A549 (cell line): ENCODE measurements around the gene TNS3. TPM values are rescaled to one million over a fixed set of nuclear protein-coding genes. Genes with fewer than 3 reads are reported as not detected.

ENCODE experiments used
- ATAC-seq, 2 experiments: fragments of 200-7000 bp in 1 of 2; fragments of >200 bp in 1 of 2; cut with Nextera tagmentation in 1 of 2; cut with Tn5 transposase in 1 of 2; 3 replicates each; pipeline versions ENCODE4 v1.8.0 to v1.9.1; 2018 to 2020; ENCODE audit warnings: mild to moderate bottlenecking in 1 of 2, moderate library complexity in 1 of 2
- CTCF ChIA-PET: fragments of 300-600 bp; sonication (Branson Sonifier 250); formaldehyde crosslinking; extraction: SDS; loops from one replicate; lab custom pipeline; 2021; ENCODE audit warnings: antibody characterized with exemption, inconsistent platforms; lab: Yijun Ruan, JAX
- POLR2A ChIA-PET: fragments of 350-600 bp; formaldehyde crosslinking; extraction: SDS; loops from one replicate; lab custom pipeline; 2021; ENCODE audit warnings: antibody characterized with exemption, inconsistent platforms; lab: Yijun Ruan, JAX
- DNase-seq, 2 experiments: peaks; one replicate each; pipeline versions ENCODE4 v3.0.0 to v3.0.0-alpha.2; 2011 to 2016; ENCODE audit warnings: low read depth in 1 of 2, low spot score in 1 of 2
- FAIRE-seq: peaks from 2 replicates; lab custom pipeline; 2011; peaks lifted over from hg19 to GRCh38; lab: Jason Lieb, UNC
- H3K27ac ChIP-seq, 2 experiments: fragments of >200 bp; sonication (Bioruptor Twin); formaldehyde crosslinking; 3 replicates each; pipeline ENCODE4 v1.5.1; 2016 to 2017
- H3K4me1 ChIP-seq: fragments of >200 bp; sonication (Bioruptor Twin); formaldehyde crosslinking; 3 replicates; pipeline ENCODE4 v1.6.1; 2016
- H3K4me2 ChIP-seq: fragments of >200 bp; sonication (Bioruptor Twin); formaldehyde crosslinking; 3 replicates; pipeline ENCODE4 v1.6.1; 2016
- H3K4me3 ChIP-seq: fragments of >200 bp; sonication (Bioruptor Twin); formaldehyde crosslinking; 3 replicates; pipeline ENCODE4 v1.5.1; 2016
- H3K9me3 ChIP-seq: fragments of >200 bp; sonication (Bioruptor Twin); formaldehyde crosslinking; 3 replicates; pipeline ENCODE4 v1.6.1; 2016
- BCL3 ChIP-seq: fragments of >200 bp; sonication (Bioruptor Twin); formaldehyde crosslinking; IDR thresholded peaks from 3 replicates; pipeline ENCODE4 v1.6.1; 2016
- BHLHE40 ChIP-seq: IDR thresholded peaks from 2 replicates; pipeline ENCODE4 v1.6.1; 2012; ENCODE audit warnings: low read depth, low read length, inconsistent platforms
- CBX8 ChIP-seq: fragments of 200-600 bp; sonication (generic); IDR thresholded peaks from 2 replicates; pipeline ENCODE4 v1.6.1; 2016
- CEBPB ChIP-seq, 2 experiments: fragments of >200 bp in 1 of 2; sonication (Bioruptor Twin) in 1 of 2; formaldehyde crosslinking in 1 of 2; IDR thresholded peaks; 2 replicates each; pipeline ENCODE4 v1.6.1; 2012 to 2016
- CHD4 ChIP-seq: fragments of 200-600 bp; sonication (generic); IDR thresholded peaks from 2 replicates; pipeline ENCODE4 v1.6.1; 2016; ENCODE audit warnings: antibody characterized with exemption, mild to moderate bottlenecking, borderline replicate concordance
- CTCF ChIP-seq: fragments of >200 bp; sonication (Bioruptor Twin); formaldehyde crosslinking; IDR thresholded peaks from 3 replicates; pipeline ENCODE4 v1.5.1; 2016
- EHF ChIP-seq: fragments of 250-450 bp; sonication (Bioruptor Pico); IDR thresholded peaks from 2 replicates; pipeline ENCODE4 v1.5.0; 2020; ENCODE audit warnings: mild to moderate bottlenecking
- EHMT2 ChIP-seq: fragments of 200-600 bp; sonication (generic); IDR thresholded peaks from 2 replicates; pipeline ENCODE4 v1.6.1; 2016; ENCODE audit warnings: antibody characterized with exemption, low read depth, mild to moderate bottlenecking, moderate library complexity
- ELK1 ChIP-seq: fragments of 150-350 bp; IDR thresholded peaks from 2 replicates; pipeline ENCODE4 v1.6.1; 2014; ENCODE audit warnings: low read depth, mild to moderate bottlenecking, low read length
- EP300 ChIP-seq, 2 experiments: fragments of >200 bp; sonication (Bioruptor Twin); formaldehyde crosslinking; IDR thresholded peaks; 2 replicates in 1 of 2; 3 replicates in 1 of 2; pipeline ENCODE4 v1.6.1; 2016 to 2017
- ESRRA ChIP-seq: fragments of 150-350 bp; IDR thresholded peaks from 2 replicates; pipeline ENCODE4 v1.6.1; 2014; ENCODE audit warnings: mild to moderate bottlenecking, low read length, borderline replicate concordance
- FOSB ChIP-seq: fragments of 250-450 bp; sonication (Bioruptor Pico); IDR thresholded peaks from 2 replicates; pipeline ENCODE4 v1.5.0; 2020; ENCODE audit warnings: mild to moderate bottlenecking, moderate library complexity
- FOSL2 ChIP-seq, 2 experiments: fragments of 450-650 bp in 1 of 2; fragments of >200 bp in 1 of 2; sonication (Bioruptor Twin) in 1 of 2; formaldehyde crosslinking; IDR thresholded peaks; 2 replicates each; pipeline versions ENCODE4 v1.5.0 to v1.6.1; 2016 to 2020; ENCODE audit warnings: mild to moderate bottlenecking in 1 of 2, moderate library complexity in 1 of 2
- FOXS1 ChIP-seq: fragments of 250-450 bp; sonication (Bioruptor Pico); IDR thresholded peaks from 2 replicates; pipeline ENCODE4 v1.5.0; 2020; ENCODE audit warnings: mild to moderate bottlenecking, moderate library complexity
- HDAC2 ChIP-seq: fragments of 200-600 bp; sonication (generic); IDR thresholded peaks from 2 replicates; pipeline ENCODE4 v1.6.1; 2016
- HES2 ChIP-seq: fragments of >200 bp; sonication (Bioruptor Twin); formaldehyde crosslinking; IDR thresholded peaks from 2 replicates; pipeline ENCODE4 v1.6.1; 2016
- HEYL ChIP-seq: fragments of 250-450 bp; sonication (Bioruptor Pico); IDR thresholded peaks from 2 replicates; pipeline ENCODE4 v1.8.0; 2021; ENCODE audit warnings: mild to moderate bottlenecking, moderate library complexity
- HMGXB4 ChIP-seq: fragments of 250-450 bp; sonication (Bioruptor Pico); IDR thresholded peaks from 2 replicates; pipeline ENCODE4 v1.5.0; 2021; ENCODE audit warnings: mild to moderate bottlenecking, moderate library complexity, borderline replicate concordance
- HOXA7 ChIP-seq: fragments of 250-450 bp; sonication (Bioruptor Pico); IDR thresholded peaks from 2 replicates; pipeline ENCODE4 v1.5.0; 2020; ENCODE audit warnings: mild to moderate bottlenecking, moderate library complexity
- HOXB13 ChIP-seq: fragments of 250-450 bp; sonication (Bioruptor Pico); IDR thresholded peaks from 2 replicates; pipeline ENCODE4 v1.5.0; 2020; ENCODE audit warnings: low read depth, mild to moderate bottlenecking, moderate library complexity
- HOXB5 ChIP-seq: fragments of 250-450 bp; sonication (Bioruptor Pico); IDR thresholded peaks from 2 replicates; pipeline ENCODE4 v1.5.0; 2020; ENCODE audit warnings: mild to moderate bottlenecking, moderate library complexity
- JUNB ChIP-seq: fragments of >200 bp; sonication (Bioruptor Twin); formaldehyde crosslinking; IDR thresholded peaks from 2 replicates; pipeline ENCODE4 v1.6.1; 2016
- KDM5A ChIP-seq: fragments of 200-600 bp; sonication (generic); IDR thresholded peaks from 2 replicates; pipeline ENCODE4 v1.6.1; 2016; ENCODE audit warnings: antibody characterized with exemption, mild to moderate bottlenecking
- NPAS2 ChIP-seq: fragments of 250-450 bp; sonication (Bioruptor Pico); IDR thresholded peaks from 2 replicates; pipeline ENCODE4 v1.8.0; 2022; ENCODE audit warnings: mild to moderate bottlenecking, moderate library complexity, borderline replicate concordance
- PBX3 ChIP-seq: IDR thresholded peaks from 2 replicates; pipeline ENCODE4 v1.6.1; 2012
- PHF8 ChIP-seq: fragments of 200-600 bp; sonication (generic); IDR thresholded peaks from 2 replicates; pipeline ENCODE4 v1.6.1; 2016; ENCODE audit warnings: low read depth, mild to moderate bottlenecking, antibody characterized with exemption, moderate library complexity, borderline replicate concordance
- RAD21 ChIP-seq, 2 experiments: fragments of >200 bp in 1 of 2; sonication (Bioruptor Twin) in 1 of 2; formaldehyde crosslinking in 1 of 2; IDR thresholded peaks in 1 of 2; conservative IDR thresholded peaks in 1 of 2; 2 replicates in 1 of 2; 3 replicates in 1 of 2; pipeline ENCODE4 v1.6.1; 2012 to 2018; ENCODE audit warnings: inconsistent platforms in 1 of 2
- RFX5 ChIP-seq: fragments of 450-650 bp; IDR thresholded peaks from 2 replicates; pipeline ENCODE4 v1.7.1; 2014; ENCODE audit warnings: antibody characterized with exemption, mild to moderate bottlenecking, moderate library complexity
- RNF2 ChIP-seq: fragments of 200-600 bp; sonication (generic); IDR thresholded peaks from 2 replicates; pipeline ENCODE4 v1.6.1; 2016; ENCODE audit warnings: low read depth, mild to moderate bottlenecking, antibody characterized with exemption, moderate library complexity, borderline replicate concordance
- SMC3 ChIP-seq: fragments of >200 bp; sonication (Bioruptor Twin); formaldehyde crosslinking; IDR thresholded peaks from 3 replicates; pipeline ENCODE4 v1.6.1; 2018; ENCODE audit warnings: inconsistent platforms
- TFCP2L1 ChIP-seq: fragments of 250-450 bp; sonication (Bioruptor Pico); IDR thresholded peaks from 2 replicates; pipeline ENCODE4 v1.5.0; 2021; ENCODE audit warnings: mild to moderate bottlenecking
- TP53 ChIP-seq: fragments of 250-450 bp; sonication (Bioruptor Pico); IDR thresholded peaks from 2 replicates; pipeline ENCODE4 v1.5.0; 2021; ENCODE audit warnings: mild to moderate bottlenecking, moderate library complexity
- ZNF302 ChIP-seq: fragments of 250-450 bp; sonication (Bioruptor Pico); IDR thresholded peaks from 2 replicates; pipeline ENCODE4 v1.9.0; 2021; ENCODE audit warnings: inconsistent platforms, mild to moderate bottlenecking, moderate library complexity
- ZSCAN20 ChIP-seq: fragments of 250-450 bp; sonication (Bioruptor Pico); IDR thresholded peaks from 2 replicates; pipeline ENCODE4 v1.8.0; 2022; ENCODE audit warnings: mild to moderate bottlenecking, moderate library complexity
- WGBS: methylation state at CpG from one replicate; pipeline ENCODE4 v1.1.6; 2017; ENCODE audit errors: missing lambda C conversion rate; 5-methylcytosine and 5-hydroxymethylcytosine counted together
- polyA plus RNA-seq, 4 experiments: library from polyadenylated mRNA; depleted of rRNA in 3 of 4; stranded (reverse); fragments of >200 nt; fragmentation: RNase III in 1 of 4; extraction: RNeasy Plus Mini Kit Qiagen cat#74134 plus additional on column Dnase treatment in 1 of 4; gene quantifications; 2 replicates in 3 of 4; 3 replicates in 1 of 4; pipeline ENCODE4 v1.2.3, GENCODE V29; 2011 to 2017
- TF ChIP-seq, protein P1 (sequence below): IDR thresholded peaks from 2 replicates; pipeline ENCODE4 v1.6.1; 2012

TNS3 gene
- polyA plus RNA-seq, 2 of the 4 experiments (the other 2 are of a cell fraction) = 107 to 134 TPM

- POLR2A ChIA-PET = interaction anchor here (0.8 to 1.9 kb wide), 4 partner anchors 8 to 49 kb away, joined by 3 to 8 read pairs (median 7); no protein-coding TSS in a partner anchor
- peak overlapping the region; percentile 99 for H3K27ac ChIP-seq
- ATAC-seq (no peak), DNase-seq (peak in 1 of 2 experiments; percentile 75), FAIRE-seq (no peak)
- peaks cover 77% of the 10 kb centered on the region for H3K4me1 ChIP-seq
- H3K9me3 ChIP-seq = 0 out of 3 replicates have a peak, but pooled peaks cover 4% of the 10 kb centered on the region
- WGBS = 46% methylated on average over 3 of the region's 3 CpGs
- peak overlapping the region; percentile 64 for H3K4me2 ChIP-seq
- CTCF ChIA-PET = interaction anchor here (0.7 to 2.0 kb wide), 5 partner anchors 8 to 232 kb away, joined by 3 to 7 read pairs (median 3); no protein-coding TSS in a partner anchor
- H3K4me3 ChIP-seq = no peak overlapping the region
- TF ChIP-seq TFCP2L1 (CRISPR knock-in tag) = no peak
- no peak for TF ChIP-seq HOXA7 (CRISPR knock-in tag)
- no peak for TF ChIP-seq HEYL (CRISPR knock-in tag)
- TF ChIP-seq RFX5 = no peak
- no peak for TF ChIP-seq CEBPB (IDR thresholded peaks at IDR 0.05)
- TF ChIP-seq FOSB (CRISPR knock-in tag) = 0 out of 2 replicates have a peak, but pooled peaks have one; percentile 7
- TF ChIP-seq, protein P1, sequence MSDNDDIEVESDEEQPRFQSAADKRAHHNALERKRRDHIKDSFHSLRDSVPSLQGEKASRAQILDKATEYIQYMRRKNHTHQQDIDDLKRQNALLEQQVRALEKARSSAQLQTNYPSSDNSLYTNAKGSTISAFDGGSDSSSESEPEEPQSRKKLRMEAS = peak; percentile 73
- TF ChIP-seq CBX8 = no peak
- no peak for TF ChIP-seq RNF2
- TF ChIP-seq FOSL2 (IDR thresholded peaks at IDR 0.05) = no peak
- TF ChIP-seq FOSL2 (CRISPR knock-in tag; IDR thresholded peaks at IDR 0.05) = no peak
- TF ChIP-seq EP300 (IDR thresholded peaks at IDR 0.05) = no peak
- TF ChIP-seq KDM5A = no peak
- no peak for TF ChIP-seq HES2
- TF ChIP-seq FOXS1 (CRISPR knock-in tag) = no peak
- no peak; a peak in 1 of 5 replicates for TF ChIP-seq RAD21 (conservative IDR thresholded peaks at IDR 0.05 in 1 of 2, IDR thresholded peaks at IDR 0.05 in 1 of 2)
- no peak for TF ChIP-seq PBX3
- no peak for TF ChIP-seq ELK1
- TF ChIP-seq NPAS2 = no peak
- no peak for TF ChIP-seq BCL3
- TF ChIP-seq CTCF = no peak
- no peak for TF ChIP-seq CHD4
- no peak for TF ChIP-seq TP53 (CRISPR knock-in tag)
- no peak for TF ChIP-seq SMC3
- 0 out of 2 replicates have a peak, but pooled peaks have one; percentile 80 for TF ChIP-seq EHF (CRISPR knock-in tag)
- TF ChIP-seq HMGXB4 (CRISPR knock-in tag) = no peak
- TF ChIP-seq PHF8 = no peak
- peak; percentile 82; the same call in 1 of the 2 replicates for TF ChIP-seq ZNF302 (CRISPR knock-in tag)
- TF ChIP-seq BHLHE40 = no peak
- no peak for TF ChIP-seq ZSCAN20 (CRISPR knock-in tag)
- TF ChIP-seq JUNB = no peak
- no peak for TF ChIP-seq HOXB5 (CRISPR knock-in tag)
- TF ChIP-seq HDAC2 = no peak
- no peak for TF ChIP-seq EHMT2
- TF ChIP-seq HOXB13 (CRISPR knock-in tag) = peak; percentile 79; the same call in 1 of the 2 replicates
- no peak for TF ChIP-seq ESRRA
Observed at GRCh38 chr7:47586925-47587324, 5.0 kb upstream of the TNS3 start.
